GM19025 (cell line): ENCODE measurements around the gene MCF2.

Experiments used
- ATAC-seq: cut with Tn5 transposase; IDR thresholded peaks from one replicate; pipeline ENCODE4 v1.9.1; 2021; ENCODE audit warnings: mild to moderate bottlenecking, low read depth, moderate library complexity; ENCODE audit not compliant: unreplicated experiment

MCF2 gene

GRCh38 chrX:139639253-139639652, 68.7 kb downstream of the MCF2 start:
- no peak for ATAC-seq

GRCh38 chrX:139600105-139600504, 107.9 kb downstream of the MCF2 start:
- no peak for ATAC-seq

- ATAC-seq = no peak
Observed at GRCh38 chrX:139596068-139596467, 111.9 kb downstream of the MCF2 start.

DNA sequence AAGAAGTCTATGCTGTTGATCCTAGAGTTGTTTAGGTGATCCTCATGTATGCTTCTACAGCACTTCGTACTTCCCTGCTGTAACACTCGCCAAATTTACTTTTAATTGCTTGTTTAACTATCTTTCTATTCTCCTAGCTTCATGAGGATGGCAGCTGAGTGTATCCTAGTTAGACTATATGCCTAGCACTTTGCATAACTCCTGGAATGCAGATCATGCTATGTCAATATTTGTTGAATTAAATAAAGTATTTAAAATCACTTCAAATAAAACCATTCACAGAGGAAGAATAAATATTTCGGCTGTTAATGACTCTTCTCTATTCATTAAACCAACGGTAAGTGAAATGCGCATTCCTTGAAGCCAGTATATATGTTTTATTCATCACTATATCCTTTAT, 122.4 kb downstream of the MCF2 start:
- no peak for ATAC-seq

GRCh38 chrX:139581068-139581467, 126.9 kb downstream of the MCF2 start:
- ATAC-seq = no peak

DNA sequence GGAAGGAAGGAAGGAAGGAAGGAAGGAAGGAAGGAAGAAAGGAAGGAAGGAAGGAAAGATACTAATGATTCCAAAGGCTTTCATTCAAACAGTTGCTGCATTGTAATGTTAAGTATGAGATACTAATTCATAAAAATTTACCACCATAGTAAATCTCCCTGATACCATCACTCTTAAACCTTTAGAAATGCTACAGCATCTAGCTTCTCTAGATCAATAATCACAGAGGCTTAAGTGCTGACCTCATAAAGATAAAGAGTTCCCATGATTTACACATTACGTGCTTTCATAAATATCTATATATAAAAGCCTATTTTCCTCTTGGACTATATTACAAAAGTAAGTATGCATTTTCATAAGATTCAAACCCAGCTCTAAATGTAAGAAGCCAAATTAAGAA, 141.0 kb downstream of the MCF2 start:
- no peak for ATAC-seq

DNA sequence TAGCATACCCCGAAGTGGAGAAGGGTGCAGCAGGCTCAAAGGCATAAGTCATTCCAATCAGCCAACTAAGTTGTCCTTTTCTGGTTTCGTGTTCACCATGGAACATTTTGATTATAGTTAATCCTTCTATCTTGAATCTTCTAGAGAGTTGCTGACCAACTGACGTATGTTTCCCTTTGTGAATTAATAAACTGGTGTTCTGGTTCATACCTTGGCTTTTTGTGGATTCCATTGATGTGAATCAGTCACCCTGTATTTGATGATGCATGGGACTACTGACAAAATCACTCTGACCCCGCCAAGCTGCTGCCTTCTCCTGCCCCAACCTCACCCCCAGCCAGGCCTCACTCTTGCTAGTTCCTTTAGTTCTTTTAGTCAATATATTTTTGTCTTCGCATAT, 144.7 kb downstream of the MCF2 start:
- ATAC-seq = no peak

GRCh38 chrX:139560221-139560620, 147.7 kb downstream of the MCF2 start:
- no peak for ATAC-seq

- no peak for ATAC-seq
Observed at GRCh38 chrX:139559383-139560042, 148.5 kb downstream of the MCF2 start.

GRCh38 chrX:139554991-139555675, 152.8 kb downstream of the MCF2 start:
- no peak for ATAC-seq

DNA sequence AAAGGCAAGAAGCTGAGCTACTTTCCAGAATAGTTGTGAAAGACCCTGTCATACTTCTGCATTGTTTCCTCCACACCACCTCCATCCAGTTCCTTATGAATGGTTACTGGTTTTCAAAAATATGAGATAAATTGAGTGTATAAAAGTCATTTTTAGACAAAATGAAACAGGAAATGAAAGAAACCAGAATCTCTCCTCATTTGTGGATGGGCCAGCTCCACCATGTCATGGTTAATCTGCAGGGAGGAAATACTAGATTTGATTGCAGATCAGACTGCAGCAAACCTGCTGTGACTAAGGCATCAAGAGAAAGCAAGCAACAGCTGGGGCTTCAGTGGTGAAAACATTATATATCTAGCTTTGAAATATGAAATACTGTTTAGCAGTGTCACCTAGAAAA, 153.6 kb downstream of the MCF2 start:
- ATAC-seq = peak; percentile 8

DNA sequence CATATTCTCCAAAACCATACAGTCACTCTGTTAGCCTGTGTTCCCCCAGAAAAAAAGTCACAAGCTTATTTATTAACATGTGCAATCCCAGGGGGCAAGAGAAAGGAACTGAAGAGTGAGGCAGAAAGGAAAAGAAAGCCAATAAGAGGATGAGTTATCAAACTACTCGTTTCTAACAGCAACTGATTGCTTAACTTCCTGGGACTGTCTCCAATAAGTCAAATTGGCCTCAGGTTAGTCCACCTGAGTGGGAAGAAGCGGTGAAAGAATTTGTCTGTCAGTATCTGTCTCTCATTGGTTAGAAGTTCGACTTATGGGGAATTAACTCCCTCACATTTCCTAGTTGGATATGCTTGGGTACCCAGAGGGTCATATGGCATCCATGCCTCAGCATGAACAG, 163.4 kb downstream of the MCF2 start:
- no peak for ATAC-seq

- ATAC-seq = no peak
Observed at GRCh38 chrX:139543920-139544319, 164.0 kb downstream of the MCF2 start.

GRCh38 chrX:139542652-139543051, 165.3 kb downstream of the MCF2 start:
- ATAC-seq = no peak

GRCh38 chrX:139538907-139539790, 168.8 kb downstream of the MCF2 start:
- peak; percentile 53 for ATAC-seq

DNA sequence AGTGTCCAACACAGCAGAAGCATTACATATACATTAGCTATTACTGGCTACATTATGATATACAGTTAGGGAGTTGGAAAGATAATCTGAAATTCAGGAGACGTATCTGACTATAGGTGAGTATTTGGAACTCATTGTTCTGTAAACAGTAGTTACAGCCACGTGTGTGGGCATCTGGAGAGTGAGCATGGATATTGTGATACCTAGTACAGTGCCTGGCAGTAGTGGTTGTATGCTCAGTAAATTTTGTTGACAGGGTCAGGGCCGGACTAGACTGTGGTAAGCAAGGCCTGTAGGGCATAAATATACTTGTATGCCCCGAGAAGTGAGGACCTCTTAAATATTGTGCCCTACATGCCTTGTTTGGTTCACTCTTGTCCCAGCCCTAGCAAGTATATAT, 174.5 kb downstream of the MCF2 start:
- no peak for ATAC-seq

DNA sequence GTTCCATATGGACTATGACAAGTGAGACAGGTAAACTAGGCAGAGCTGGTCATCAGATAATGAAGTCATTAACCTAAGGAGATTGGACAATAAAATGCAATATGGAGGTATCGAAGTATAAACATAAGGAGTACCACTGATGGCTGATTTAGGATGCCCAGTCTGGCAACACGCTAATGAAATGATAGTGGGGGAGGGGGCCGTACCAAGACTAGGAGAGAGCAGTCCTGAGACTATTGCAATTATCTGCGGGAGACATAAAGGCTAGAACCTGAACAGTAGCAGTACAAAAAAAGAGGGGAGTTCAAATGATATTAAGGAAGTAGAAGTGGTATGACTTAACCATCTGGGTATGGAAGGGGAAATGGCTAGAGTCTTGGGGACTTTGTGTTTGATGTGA, 175.1 kb downstream of the MCF2 start:
- no peak for ATAC-seq
